GM21576 (cell line): ENCODE measurements around the gene MAOB.

Source experiments
- ATAC-seq: cut with Tn5 transposase; IDR thresholded peaks from one replicate; pipeline ENCODE4 v1.9.1; 2021; ENCODE audit warnings: mild to moderate bottlenecking, moderate library complexity; ENCODE audit not compliant: unreplicated experiment

MAOB gene

DNA sequence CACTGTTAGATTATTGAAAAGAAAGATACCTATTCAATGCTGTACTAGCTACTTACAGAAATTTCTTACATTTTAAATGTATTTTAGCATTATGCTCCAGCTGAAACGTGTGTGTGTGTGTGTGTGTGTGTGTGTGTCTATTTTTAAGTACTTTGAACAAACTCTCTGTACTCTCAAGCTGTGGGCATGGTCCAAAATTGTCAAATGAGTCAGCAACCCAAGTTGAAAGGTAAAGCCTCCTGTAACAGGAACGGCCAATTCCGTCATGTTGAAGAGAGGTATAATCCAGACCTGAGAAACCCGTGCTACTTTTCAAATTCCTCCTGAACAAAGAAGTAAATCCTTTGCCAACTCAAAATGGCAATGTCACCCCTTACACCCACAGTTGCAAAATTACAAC lies 20.5 kb downstream of the MAOB start:
- ATAC-seq: no peak

DNA sequence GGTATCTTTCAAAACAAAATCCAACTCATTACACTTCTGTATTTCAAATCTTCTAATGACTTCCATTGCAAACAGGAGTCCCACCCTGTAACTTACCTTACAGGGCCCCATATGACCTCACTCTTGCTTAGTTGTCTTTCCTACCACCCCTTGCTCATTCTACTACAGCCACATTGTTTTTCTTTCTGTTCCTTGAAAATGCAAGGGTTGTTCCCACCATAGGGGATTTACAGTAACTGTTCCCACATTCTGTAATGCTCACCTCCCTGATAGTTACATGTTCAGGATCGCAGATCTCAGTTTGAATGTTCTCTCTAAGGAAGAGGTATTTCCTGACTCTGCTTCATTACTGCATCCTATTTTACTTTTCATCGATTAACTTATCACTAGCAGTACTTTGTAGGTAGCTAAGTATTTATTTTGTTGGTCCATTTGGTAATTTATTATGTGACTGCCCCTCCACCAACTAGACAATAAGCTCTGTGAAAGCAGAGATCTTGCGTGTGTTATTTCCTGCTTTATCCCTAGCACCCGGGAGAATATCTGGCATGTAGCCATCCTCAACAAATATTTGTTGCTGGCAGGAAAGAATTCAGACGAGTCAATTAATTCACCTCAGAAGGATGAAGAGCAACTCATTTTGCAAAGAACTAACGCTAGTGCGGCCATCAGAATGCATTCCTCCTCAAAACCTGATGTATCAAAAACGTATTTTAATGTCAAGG lies 21.4 kb downstream of the MAOB start:
- ATAC-seq: no peak

DNA sequence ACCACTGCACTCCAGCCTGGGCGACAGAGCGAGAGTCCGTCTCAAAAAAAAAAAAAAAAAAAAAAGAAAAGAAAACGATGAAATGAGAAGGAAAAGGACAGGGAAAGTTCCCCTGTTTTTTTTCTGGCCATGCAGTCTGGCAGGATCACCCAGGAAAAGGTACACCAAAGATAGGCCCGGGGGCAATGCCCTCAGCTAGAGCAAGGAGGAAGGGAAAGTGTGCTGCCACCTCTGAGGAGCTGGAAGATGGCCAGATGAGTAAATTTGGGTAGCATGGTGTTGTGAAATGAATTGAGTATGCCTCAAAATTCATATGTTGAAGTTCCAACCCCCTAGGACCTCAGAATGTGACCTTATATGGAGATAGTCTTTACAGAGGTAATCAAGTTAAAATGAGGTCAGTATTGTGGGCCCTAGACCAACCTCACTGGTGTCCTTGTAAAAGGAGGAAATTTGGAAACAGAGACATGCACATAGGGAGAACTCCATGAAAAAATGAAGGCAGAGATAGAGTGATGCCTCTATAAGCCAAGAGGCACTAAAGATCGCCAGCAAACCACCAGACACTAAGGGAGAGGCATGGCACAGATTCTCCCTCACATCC lies 28.9 kb downstream of the MAOB start:
- ATAC-seq: no peak

DNA sequence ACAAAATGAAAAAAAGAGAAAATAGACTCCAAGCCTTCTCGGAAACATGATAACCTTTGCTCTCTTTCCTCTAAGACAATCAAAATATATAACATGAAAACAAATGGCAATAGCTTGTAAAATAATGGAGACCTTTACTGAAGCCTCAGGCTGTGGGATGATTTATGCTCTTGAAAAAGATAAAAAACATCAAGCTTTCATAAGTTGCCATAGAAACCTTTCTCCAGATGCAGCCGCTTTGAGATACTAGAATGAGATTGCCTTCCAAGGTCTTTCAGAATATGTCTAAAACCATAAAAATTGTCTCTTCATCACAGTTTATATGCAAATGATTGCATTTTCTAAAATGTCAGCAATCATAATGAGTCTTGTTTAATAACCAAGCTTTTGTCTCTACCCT lies 31.6 kb downstream of the MAOB start:
- no peak for ATAC-seq

DNA sequence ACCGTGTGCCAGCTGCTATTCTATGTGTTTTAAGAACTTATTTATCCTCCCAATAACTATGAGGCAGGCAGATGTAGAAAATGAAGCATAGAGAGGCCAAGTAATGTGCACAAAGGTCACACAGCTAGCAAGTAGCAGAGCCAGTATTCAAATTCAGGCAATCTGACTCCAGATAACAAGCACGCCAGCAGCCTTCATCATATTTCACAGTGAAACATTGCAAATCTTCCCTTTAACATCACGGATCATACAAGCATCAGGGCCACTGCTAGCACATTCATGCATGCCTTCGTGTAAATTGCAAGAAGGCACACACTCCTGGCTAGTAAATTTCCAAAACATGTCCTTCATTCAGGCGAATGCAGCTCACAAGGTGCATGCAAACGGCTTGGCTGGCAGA lies 33.1 kb downstream of the MAOB start:
- no peak for ATAC-seq

DNA sequence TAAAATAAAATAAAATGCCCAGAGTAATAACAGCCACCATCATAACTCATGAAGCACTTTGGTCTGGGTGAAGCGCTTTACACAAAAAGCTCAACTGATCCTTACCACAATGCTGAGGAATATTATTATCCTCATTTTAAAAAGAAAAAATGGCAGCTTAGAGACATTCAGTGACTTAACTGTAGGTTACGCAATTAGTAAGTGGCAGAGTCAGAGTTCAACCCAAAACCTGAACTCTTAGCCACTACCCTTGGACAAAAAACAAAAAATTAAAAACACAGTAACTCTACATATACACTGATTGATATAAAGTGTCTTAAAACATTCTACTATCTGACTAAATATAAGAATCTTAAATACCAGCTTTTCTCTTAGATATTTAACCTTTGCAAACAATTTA lies 34.9 kb downstream of the MAOB start:
- ATAC-seq: no peak

DNA sequence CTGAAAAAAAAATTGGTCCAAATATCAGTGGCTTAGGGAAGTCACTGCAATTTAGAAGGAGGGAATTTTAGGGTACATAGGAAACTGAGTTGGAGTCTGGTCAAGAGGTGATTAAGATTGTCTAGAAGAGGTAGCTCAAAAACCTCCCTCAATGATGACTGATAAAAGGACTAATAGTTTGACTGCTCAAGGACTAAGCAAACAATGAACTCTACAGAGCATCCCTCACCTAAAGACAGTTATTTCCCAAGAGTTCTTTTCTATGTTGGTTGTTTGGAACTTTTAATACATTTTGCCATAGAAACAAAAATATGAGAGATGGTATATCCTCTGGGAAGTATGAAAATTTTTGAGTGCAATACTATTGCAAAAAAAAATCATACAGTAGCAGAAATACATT lies 35.7 kb downstream of the MAOB start:
- no peak for ATAC-seq

DNA sequence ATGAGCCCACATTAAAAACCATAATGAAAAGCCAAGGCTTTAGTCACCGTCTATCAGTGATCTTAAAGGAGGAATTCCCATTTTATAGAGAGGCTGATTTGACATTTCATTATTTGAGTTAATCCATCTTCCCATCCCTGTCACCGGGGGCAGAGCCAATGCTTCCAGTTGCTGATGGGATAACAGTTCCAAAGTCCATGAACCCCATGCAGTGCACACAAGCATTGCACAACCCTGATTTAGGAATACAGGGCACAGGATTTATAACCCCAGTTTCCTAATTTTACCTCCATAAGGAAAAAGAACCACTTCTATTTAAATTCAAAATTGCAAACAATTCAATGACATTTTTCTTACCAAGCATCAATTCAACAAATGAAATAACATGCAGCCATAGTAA lies 36.5 kb downstream of the MAOB start:
- ATAC-seq: no peak

DNA sequence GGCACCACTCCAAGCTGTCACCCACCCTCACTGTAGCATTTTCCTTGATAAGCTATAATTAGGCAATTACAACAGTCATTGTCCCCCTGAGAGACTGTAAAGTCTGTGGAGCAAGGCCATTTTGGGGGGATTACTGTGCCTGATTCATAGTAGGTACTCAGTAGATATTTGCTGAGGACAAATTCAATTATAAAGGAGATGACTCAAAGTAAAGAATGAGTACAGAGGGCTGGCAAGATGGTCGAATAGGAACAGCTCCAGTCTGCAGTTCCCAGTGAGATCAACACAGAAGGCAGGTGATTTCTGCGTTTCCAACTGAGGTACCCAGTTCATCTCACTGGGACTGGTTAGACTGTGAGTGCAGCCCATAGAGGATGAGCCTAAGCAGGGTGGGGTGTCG lies 42.0 kb downstream of the MAOB start:
- no peak for ATAC-seq

DNA sequence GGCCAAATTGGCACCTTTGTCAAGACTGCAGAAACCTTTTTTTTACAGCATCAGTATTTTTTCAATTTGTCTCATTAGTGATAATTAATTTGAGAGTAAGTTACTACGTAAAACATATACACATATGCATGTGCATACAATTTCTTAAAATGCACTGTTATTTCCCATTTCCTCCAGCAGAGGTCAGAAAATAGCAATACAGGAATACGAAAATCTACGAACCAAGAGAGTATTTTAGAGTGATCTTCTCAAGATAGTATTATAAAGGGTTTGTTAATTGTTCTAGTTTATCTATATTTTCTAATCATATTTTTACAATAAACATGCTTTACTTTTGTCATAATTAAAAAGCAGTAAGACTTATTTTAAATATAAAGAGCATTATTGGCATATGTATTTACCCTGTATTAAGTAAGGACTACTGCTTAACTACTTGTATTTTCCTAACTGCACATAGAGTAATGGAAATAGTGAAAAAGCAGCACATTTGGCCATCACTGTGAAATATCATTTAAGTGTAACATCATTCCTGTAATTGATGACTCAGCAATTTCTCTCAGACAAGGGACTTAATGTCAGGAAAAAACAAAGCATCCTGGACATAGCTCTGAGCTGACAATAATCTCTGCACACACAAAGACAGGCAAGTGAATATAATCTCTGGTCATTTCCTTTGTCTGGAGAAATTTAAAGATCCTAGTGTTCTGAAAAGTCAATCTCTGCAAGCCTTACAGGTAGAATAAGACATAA lies 45.6 kb downstream of the MAOB start:
- ATAC-seq: no peak

DNA sequence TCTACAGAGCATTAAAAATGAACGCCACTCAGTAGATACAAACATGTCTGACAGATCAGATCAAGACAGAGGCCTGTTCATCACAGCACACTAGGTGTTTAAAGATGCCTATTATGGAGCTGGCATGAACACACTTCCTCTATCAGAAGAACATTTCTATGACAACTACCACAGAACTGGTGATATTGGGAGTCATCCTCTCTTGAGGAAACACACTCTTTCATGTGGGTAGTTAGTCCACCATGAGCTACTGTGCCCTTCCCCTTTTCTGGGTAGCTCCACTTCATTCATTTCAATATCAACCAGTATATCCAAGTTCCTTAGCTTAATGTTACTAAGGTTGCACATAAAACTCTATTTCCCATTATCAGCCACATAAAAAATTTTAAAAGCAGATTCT lies 46.7 kb downstream of the MAOB start:
- ATAC-seq: no peak

DNA sequence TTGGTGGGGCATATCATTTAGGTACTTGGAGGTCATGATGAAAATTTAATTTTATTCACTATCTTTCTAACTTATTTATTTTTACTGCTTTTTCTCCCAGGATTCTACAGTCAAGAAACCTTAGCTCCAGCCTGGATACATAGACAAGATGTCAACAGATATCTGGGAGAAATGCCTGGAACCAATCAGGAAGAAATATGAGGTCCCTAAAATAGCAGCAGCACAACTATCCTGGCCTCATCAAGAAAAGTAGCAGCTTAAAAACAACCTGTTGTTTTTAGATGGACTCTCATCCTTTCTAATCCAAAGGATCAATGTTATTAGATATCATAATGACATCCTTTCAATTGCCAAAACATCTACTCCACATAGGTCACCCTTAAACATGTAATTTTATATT lies 54.5 kb downstream of the MAOB start:
- no peak for ATAC-seq

DNA sequence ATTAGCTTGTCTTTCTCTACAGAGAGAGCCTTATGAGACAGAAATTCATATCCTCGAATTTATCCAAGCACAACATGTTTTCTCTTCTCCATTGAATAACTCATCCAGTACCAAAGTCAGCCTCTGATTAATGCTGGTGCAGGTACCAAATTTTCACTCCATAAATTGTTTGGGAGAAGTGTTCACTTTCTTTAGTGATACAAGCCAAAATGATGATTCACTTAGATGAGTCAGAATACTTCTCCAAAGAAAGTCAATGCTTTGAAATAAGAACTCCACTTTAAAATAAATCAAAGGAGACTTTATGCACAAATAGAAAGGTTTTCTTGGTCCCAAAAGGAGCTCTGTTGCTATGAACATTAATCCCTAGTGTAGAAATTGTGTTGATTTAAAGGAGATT lies 60.2 kb downstream of the MAOB start:
- ATAC-seq: no peak

DNA sequence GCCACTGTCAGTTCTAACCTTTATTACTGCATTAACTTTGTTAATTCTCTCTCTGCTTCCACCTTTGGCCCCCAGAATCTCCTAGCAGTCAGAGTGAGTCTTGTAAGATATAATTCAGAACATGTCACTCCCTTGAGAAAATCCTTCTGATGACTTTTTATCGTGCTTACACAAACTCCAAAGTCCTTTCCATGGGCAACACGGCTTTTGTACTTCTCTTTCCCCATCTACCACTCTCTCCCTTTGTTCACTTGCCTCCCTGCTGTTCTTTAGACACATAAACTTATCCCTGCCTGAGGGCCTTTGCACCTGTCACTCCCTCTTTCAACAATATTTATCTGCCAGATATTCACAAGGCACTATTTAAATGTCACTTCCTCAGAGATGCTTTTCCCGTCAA lies 64.8 kb downstream of the MAOB start:
- ATAC-seq: no peak

DNA sequence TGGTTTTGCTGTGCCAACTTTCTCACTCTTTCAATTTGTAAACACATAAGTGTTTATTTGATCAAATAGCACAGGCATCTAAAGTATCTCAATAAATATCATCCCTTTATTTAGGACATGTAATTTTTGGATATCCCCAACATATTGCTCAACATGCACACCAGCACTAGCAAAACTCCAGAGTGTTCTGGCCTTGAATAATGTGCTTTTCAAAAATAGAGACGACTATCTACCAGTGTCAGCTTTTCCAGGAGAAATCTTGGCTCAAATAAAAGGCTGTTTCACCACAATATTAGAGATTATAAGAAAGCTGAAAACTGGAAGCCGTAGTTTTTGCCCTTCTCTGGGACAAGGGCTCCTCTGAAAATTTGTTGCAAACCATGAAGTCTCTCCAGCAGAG lies 67.0 kb downstream of the MAOB start:
- ATAC-seq: no peak

DNA sequence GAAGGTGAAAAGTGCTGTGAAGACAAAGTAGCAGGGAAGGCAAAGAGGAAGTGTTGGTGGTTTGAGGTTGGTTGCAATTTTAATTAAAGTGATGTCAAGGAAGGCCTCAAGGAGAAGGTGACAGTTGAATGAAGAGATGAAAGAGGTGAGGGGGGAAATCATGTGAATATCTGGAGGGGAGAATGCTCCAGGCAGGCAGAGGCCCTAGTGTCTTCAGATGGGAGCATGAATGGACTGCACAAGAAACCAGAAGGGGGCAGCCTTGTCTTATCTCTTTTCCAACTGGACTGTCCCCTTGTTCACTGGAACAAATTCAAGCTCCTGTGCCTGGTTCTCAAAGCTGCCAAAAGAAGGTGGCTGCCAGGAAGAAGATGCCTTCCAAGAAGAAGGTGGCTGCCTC lies 68.4 kb downstream of the MAOB start:
- ATAC-seq: no peak

DNA sequence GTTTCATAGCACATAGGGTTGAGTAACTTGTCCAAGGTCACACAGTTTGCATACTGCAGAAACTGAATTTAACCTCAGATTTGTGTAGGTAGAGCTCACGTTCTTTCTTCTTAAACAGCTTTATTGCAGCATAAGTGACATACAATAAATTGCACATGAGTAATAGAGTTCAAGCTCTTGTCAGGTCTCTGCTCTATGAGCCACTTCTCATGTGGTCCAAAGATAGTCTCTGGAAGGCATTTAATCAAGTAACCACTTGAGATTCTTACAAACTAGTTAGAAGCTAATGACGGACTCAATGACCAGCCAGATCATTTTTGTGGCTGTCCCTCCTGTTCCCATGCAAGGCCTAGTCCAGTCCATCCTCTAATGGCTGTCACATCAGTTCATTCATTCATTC lies 68.9 kb downstream of the MAOB start:
- no peak for ATAC-seq

DNA sequence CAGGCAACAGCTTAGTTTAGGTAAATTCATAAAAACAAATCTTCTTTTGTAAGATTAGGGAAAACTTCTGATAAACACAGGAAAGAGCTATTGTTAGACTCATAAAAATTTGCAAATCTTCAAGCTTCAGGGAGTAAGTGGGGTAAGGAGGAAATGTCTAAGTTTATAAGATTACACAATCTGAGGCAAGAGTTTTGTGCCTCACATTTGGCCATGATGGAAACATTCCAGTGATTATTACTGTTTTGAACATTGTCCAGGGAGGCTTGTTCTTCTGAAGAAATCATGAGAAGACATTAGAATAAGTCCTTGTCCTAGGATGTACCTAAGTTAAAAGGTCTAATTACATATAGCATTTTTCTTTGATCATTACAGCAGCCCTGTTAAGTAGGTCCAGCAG lies 72.8 kb downstream of the MAOB start:
- ATAC-seq: no peak

DNA sequence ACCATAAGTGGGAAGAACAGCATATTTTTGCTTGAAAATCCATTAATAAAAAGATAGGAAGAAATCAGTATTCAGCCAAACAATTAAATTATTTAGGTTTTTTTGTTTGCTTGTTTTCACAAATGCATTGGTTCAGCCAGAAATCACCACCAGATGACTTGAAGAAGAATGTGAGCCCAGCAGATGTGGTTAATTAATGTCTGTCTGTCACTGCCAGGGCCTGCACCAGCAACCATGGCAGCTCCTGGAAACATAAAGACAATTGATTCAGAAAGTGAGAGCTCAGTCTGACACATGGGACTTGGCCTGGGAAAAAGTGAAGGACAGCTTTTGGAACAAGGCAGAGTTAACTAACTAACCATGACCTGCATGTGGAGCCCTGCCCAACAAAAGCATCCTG lies 74.0 kb downstream of the MAOB start:
- ATAC-seq: no peak

DNA sequence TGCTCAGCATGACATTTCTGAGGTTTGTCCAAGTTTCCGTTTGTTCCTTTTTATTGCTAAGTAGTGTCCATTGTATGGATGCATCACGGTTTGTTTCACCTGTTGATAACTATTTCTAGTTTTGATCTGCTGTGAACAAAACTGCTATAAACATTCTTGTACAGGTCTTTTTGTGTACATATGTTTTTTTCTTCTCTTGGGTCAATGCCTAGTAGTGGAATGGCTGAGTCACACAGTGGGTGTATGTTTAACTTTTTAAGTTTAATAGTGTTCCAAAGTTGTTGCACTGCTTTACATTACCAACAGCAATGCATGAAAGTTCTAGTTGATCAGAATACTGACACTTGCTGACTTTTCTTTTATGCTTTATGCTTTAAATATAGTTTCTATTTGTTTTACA lies 76.7 kb downstream of the MAOB start:
- no peak for ATAC-seq

DNA sequence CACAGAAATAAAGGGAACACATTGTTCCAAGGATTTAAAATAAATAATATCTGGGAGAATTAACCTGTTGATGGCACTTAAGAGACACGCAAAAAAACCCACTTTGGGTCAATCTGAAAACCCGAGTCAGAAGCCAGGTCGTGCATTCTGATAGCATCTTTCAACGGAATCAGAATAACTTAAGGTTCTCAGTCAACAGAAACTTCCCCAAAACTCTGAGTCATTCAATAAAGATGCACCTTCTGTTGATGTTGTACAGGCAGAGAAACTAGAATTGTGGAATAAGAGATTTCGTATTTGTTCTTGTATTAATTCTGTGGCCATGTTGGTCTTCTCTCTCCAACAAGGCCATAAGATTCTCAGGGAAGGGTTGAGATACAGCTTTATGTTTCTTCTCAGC lies 78.2 kb downstream of the MAOB start:
- no peak for ATAC-seq

DNA sequence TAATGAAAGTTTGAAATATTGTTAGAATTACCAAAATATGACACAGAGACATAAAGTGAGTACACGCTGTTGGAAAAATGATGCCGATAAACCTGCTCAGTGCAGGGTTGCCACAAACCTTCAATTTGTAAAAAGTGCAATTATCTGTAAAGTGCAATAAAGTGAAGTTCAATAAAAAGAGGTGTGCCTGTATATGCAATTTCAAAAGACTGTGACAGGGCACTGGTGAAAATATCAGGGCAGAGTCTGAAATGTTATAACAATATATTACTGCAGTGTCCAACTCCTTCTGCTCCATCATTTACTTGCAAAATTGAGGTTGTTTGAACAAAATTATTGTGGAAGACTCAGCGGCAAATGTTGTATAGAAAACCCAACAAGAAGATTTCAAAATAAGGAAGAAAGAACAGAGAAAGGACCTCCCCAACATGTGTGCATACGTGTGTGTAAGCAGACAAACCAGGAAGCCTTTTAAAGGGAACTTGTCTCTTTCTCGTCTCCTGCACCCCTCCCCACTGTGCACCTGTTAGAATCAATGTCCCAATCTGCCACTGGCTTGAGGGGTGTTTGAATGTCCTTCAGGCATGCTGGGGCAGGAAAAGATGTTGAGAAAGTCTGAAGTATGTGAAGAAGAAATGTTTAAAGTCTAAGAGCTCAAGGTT lies 96.2 kb downstream of the MAOB start:
- no peak for ATAC-seq
